ENCODE data around the gene ZNF850. TPM values are rescaled to one million over a fixed set of nuclear protein-coding genes. Genes with fewer than 3 reads are reported as not detected.

Gene ZNF850
- total RNA-seq, 1 experiment from 2014 or later: 14.7 TPM

- no peaks in the 10 kb centered on the region for H3K4me1 ChIP-seq (ENCODE audit: insufficient read depth, low read length, poor library complexity, severe bottlenecking)
- peaks cover 67% of the 10 kb centered on the region for H3K9me3 ChIP-seq (ENCODE audit: low read depth, low read length, poor library complexity, severe bottlenecking)
- intact Hi-C loops (cut with micrococcal nuclease; ENCODE audit: unreplicated experiment): no loop called here
- no peak overlapping the region for H3K4me3 ChIP-seq (ENCODE audit: low read depth, low read length, poor library complexity, severe bottlenecking)
- TF ChIP-seq CTCF (conservative IDR thresholded peaks at IDR 0.05; ENCODE audit: low read depth, low read length): no peak
- TF ChIP-seq EZH2 (IDR thresholded peaks at IDR 0.05; ENCODE audit: borderline replicate concordance, low read depth, low read length, poor library complexity, severe bottlenecking): no peak
- H3K27me3 ChIP-seq (replicated peaks; ENCODE audit: insufficient read depth, low read depth, low read length, poor library complexity): no peaks in the 10 kb centered on the region
- POLR2A ChIA-PET (ENCODE audit: low non-redundant PET): interaction anchor here (0.6 kb wide), 1 partner anchor 21 kb away, joined by 5 read pairs; no protein-coding TSS in a partner anchor
- BruUV-seq (replicated peaks): TSS peak; percentile 24
- CTCF ChIA-PET: no interaction called here
- no peak for DNase-seq (ENCODE audit: low spot score)
- H3K36me3 ChIP-seq (ENCODE audit: insufficient read depth, low read length, poor library complexity, severe bottlenecking): peaks cover 52% of the 10 kb centered on the region
- H3K27ac ChIP-seq (ENCODE audit: low read depth, low read length, poor library complexity, severe bottlenecking): no peak overlapping the region
Observed at GRCh38 chr19:36719687-36720556, 52.7 kb downstream of the ZNF850 start.

- intact Hi-C loops (cut with micrococcal nuclease; ENCODE audit: unreplicated experiment): no loop called here
- CTCF ChIA-PET: no interaction called here
- no peaks in the 10 kb centered on the region for H3K27me3 ChIP-seq (replicated peaks; ENCODE audit: insufficient read depth, low read depth, low read length, poor library complexity)
- no peak for TF ChIP-seq EZH2 (IDR thresholded peaks at IDR 0.05; ENCODE audit: borderline replicate concordance, low read depth, low read length, poor library complexity, severe bottlenecking)
- TF ChIP-seq CTCF (conservative IDR thresholded peaks at IDR 0.05; ENCODE audit: low read depth, low read length): no peak
- no peak overlapping the region for H3K4me3 ChIP-seq (ENCODE audit: low read depth, low read length, poor library complexity, severe bottlenecking)
- POLR2A ChIA-PET (ENCODE audit: low non-redundant PET): no interaction called here
- peaks cover 77% of the 10 kb centered on the region for H3K9me3 ChIP-seq (ENCODE audit: low read depth, low read length, poor library complexity, severe bottlenecking)
- H3K27ac ChIP-seq (ENCODE audit: low read depth, low read length, poor library complexity, severe bottlenecking): no peak overlapping the region
- H3K4me1 ChIP-seq (ENCODE audit: insufficient read depth, low read length, poor library complexity, severe bottlenecking): no peaks in the 10 kb centered on the region
- DNase-seq (ENCODE audit: low spot score): no peak
- no TSS peak for BruUV-seq (replicated peaks)
- peaks cover 37% of the 10 kb centered on the region for H3K36me3 ChIP-seq (ENCODE audit: insufficient read depth, low read length, poor library complexity, severe bottlenecking)
Observed at GRCh38 chr19:36709423-36709822, 63.2 kb downstream of the ZNF850 start.

- Histone ChIP-seq H3K27ac (ENCODE audit: low read depth, low read length, poor library complexity, severe bottlenecking) (no peak overlapping the region), H3K36me3 (ENCODE audit: insufficient read depth, low read length, poor library complexity, severe bottlenecking) (peaks cover 14% of the 10 kb centered on the region), H3K4me3 (ENCODE audit: low read depth, low read length, poor library complexity, severe bottlenecking) (no peak overlapping the region), H3K27me3 (replicated peaks; ENCODE audit: insufficient read depth, low read depth, low read length, poor library complexity) (no peaks in the 10 kb centered on the region), H3K4me1 (ENCODE audit: insufficient read depth, low read length, poor library complexity, severe bottlenecking) (no peaks in the 10 kb centered on the region), H3K9me3 (ENCODE audit: low read depth, low read length, poor library complexity, severe bottlenecking) (peaks cover 62% of the 10 kb centered on the region)
- BruUV-seq (replicated peaks): no TSS peak
- POLR2A ChIA-PET (ENCODE audit: low non-redundant PET): no interaction called here
- TF ChIP-seq CTCF (conservative IDR thresholded peaks at IDR 0.05; ENCODE audit: low read depth, low read length) (no peak), EZH2 (IDR thresholded peaks at IDR 0.05; ENCODE audit: borderline replicate concordance, low read depth, low read length, poor library complexity, severe bottlenecking) (no peak)
- intact Hi-C loops (cut with micrococcal nuclease; ENCODE audit: unreplicated experiment): no loop called here
- CTCF ChIA-PET: no interaction called here
- no peak for DNase-seq (ENCODE audit: low spot score)
Observed at GRCh38 chr19:36707134-36707533, 65.5 kb downstream of the ZNF850 start.
